GDM1 (cell line): ENCODE results near the gene RHOC.

Experiments
- DNase-seq: peaks from one replicate; lab custom pipeline; 2025; lab: John Stamatoyannopoulos, UW

The RHOC gene

DNA sequence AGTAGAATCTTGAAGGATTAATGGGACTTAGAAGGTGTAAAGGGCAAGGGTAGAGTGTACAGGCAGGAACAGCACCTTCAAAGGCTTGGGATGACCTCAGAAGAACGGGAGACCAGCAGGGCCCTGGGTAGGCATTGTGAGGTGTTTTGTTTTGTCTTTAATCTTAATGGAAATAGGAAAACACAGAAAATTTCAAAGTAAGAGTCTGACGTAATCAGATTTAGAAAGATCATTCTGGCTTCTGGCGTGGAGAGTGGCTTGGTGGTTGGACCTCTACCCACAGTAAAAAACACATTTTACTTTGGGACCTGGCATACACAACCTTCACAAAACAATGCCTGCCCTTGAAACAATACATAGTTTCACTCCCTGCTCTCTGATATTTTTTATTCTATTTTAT is 28.3 kb downstream of the RHOC start:
- no peak for DNase-seq

DNA sequence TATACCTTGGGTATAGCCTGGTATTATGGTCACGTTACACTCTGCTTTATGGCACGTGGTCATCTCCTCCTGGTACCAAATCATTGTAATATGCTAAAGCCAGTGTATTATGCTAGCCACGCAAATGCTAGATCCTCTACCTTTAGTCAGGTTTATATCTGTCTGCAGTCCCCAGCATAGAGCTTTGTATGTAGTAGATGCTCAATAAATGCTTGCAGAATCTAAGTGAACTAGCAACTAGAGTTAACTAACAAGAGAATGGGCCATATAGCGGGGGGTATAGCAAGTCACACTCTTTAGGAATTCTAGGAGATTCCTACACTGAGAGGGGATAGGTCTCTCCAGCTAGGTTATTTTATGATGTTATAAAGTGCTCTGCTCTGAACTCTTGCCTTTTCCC is 29.4 kb downstream of the RHOC start:
- DNase-seq = no peak

DNA sequence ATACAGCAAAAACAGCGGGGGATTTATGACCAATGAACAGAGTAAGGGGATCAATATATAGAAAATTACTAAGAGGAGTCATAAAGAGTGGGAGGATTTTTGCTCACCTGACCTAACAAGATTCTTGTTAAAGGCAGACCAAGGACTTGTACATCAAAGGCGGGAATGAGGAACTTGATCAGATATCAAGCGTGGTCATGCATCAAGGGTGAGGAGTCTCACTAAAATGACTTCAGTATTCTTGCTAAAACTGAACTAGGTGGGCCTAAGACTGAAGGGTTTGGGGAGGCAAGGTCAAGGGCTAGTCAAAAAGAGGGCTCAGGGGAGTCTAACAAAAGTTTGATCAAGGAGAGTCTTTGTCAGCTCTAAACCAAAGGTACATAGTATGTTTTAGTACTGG is 30.4 kb downstream of the RHOC start:
- DNase-seq = no peak

DNA sequence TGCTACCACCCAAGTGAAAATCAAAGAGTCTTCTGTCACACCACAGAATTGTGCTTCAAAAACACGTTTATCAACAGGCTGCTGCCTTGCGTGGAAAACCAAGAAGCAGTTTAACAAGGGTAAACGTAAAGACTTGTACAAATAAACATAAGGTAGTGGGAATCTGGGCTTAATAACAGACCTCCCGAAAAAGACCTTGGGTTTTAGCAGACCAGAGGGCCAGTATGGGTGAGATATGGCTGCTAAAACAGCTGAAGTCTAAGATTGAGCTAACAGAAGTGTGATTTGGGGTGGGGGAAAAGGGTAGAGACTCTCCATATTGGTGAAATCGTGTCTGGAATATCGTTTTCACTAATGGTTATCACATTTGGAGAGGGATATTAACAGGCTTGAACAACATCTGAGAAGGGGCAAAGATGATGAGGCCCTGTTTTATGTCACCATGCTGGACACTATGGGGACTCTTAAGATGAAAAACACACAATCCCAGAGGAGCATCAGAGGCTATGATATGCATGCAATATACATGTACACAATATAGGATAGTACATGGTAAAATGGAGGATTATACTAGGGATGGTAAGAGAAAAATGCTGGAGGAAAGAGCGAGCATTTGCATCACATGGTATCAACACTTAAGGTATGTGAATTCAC is 31.1 kb downstream of the RHOC start:
- no peak for DNase-seq

DNA sequence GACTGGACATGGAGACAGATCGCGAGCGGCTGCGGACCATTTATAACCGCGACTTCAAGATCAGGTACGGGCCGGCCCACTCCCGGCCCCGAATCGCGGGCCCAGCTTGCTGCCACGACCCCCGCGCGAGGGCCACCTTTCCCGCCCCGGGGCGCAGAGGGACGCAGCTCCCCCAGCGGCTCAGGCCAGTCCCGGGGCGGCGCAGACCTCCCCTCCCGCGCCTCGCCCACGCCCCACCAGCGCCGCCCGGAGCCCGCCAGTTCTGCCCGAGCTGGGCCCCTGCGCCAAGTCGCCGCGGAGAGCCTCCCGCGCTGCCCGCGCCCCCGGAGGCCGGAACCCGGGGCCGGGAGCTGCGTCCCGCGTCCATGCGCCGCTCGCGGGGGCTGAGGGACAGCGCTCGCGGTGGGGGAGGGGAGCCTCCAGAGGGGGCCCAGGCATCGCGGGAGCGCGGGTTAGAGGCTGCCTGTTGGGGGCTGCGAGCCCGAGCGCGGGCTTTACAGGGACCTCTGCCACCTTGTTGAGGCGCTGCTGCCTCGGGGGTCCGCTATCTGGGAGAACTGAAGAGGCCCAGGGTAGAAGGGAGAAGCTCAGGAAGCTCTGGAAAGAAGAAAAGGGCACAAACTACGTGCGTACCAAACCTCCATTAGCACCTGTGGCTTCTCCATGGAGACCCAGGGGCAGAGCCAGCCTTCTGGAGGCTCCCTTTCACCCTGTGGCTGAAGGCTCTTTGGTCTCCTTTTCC is 31.8 kb downstream of the RHOC start:
- no peak for DNase-seq

DNA sequence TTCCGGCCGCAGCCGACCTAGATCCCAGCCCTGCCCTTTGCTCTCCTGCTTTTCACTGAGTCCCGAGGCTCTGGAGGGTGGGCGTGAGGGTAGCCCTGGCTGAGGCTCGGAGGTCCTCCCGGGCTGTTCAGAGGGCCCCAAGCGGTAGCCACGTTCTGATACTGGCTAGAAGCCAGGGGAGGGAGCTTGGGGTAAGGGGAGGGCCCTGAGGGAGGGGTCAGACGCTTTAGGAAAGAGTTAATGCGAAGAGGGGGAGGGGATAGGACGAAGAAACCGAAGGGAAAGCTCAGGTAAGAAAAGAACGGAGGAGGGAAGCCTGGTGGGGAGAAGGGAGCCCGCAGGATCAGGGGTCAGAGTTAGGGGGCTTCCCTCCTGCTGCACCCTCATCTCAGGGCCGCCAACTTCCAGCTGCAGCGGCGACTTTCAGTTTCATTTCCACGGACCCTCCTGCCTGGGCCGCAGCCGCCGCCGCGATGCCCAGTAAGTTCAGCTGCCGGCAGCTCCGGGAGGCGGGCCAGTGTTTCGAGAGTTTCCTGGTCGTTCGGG is 32.4 kb downstream of the RHOC start, which contains the start of gene MOV10:
TSS of gene MOV10 (plus strand) at position 220 of the 546 bp plus-strand sequence. CDS start at position 474, 254 bp downstream.
- peak; percentile 65 for DNase-seq

DNA sequence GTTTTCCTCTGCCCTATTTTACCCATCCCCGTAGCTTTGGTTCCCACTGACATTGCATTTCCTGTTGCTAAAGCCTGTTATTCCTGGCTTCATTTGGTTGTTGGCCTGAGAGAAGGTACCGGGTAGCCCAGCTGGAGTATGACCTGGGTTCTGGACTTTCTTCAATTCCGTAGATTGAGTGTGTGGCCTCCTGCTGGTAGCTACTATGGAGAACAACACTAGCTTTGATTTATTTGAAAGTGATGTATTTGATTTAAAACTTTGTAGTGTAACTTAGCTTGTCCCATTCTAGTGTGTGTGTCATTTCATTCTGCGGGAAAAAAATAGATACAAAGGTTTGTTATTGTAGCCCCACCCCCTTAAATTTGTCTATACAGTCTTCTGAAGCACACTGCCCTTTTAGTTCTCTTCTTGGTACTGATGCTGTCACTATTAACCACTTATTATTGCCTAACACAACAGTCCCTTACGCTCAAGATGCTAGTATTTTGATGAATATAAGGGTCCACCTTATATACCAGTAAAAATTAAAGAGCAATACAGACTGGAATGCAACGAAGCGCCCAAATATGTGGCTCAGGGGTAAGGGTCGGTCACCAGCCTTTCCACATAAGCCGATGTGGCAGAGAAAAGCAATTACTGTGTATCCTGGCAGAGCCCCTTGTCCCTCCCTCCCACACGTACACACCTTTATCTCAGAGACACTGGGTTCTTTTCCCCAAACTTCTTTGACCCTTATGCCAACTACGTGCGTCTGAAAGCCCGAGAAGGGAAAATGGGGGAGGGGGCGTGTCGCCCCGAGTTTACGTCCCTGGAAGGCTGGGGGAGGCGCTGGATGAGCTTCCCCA is 33.1 kb downstream of the RHOC start:
- DNase-seq = no peak

DNA sequence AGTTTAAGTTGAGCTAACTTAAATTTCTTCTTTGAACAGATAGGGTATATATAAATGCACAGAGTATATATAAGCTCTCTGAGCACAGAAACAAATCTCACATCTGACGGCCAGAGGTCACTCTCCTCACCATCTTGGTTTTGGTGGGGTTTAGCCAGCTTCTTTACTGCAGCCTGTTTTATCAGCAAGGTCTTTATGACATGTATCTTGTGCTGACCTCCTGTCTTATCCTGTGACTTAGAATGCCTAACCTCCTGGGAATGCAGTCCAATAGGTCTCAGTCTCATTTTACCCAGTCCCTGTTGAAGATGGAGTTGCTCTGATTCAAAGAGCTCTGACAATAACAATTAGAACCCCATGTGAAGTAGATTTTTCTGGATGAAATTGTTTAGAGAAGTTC is 34.1 kb downstream of the RHOC start:
- DNase-seq = no peak

DNA sequence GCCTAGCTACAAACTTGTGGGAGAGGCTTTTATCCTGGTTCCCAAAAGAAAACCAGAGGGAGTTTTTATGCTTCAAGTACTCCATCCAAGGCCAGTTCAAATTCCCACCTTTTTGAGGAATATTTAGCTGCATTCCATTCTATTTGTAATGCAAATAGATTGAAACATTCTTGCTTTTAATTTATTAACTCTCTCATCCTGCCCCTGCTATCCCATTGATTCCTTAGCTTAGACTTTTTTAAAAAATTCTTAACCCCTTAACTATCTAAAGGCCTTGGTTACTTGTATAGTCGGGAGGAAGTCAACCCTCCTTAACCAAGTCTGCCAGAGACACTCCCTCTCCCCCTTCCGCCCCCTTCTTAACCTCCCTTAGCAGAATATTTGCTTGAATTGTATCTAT is 34.9 kb downstream of the RHOC start:
- no peak for DNase-seq

DNA sequence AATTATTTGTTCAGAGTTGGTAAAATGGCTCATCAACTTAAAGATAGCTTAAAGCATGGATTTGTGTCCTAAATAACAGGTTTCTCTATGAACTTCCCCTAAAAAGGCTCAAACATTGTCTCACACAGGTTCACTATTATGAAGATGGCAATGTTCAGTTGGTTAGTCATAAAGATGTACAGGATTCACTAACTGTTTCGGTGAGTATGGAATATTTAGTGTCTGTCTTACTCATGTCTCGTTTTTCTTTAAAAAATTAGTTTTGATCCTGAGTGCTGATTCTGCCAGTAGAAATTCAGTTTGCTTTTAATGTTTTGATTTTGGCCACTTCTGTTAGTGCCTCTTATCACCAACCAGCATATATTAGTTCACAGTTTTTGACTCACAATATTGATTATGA is 40.0 kb downstream of the RHOC start:
- no peak for DNase-seq

DNA sequence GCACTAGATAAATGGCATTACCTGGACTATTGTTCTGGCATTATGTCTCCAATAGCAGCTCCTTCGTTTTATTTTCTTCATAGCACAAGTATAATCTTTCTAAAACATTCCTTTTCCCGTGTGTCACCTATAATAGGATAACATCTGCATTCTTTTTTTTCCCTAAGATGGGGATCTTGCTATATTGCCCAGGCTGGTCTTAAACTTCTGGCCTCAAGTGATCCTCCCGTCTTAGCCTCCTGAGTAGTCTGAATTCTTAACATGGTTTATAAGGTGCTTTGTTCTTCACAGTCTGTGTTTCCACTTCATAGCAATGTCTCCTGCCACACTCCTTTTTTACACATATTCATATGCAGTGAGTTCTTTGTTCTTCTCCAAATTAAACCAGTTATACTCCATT is 41.1 kb downstream of the RHOC start:
- no peak for DNase-seq

DNA sequence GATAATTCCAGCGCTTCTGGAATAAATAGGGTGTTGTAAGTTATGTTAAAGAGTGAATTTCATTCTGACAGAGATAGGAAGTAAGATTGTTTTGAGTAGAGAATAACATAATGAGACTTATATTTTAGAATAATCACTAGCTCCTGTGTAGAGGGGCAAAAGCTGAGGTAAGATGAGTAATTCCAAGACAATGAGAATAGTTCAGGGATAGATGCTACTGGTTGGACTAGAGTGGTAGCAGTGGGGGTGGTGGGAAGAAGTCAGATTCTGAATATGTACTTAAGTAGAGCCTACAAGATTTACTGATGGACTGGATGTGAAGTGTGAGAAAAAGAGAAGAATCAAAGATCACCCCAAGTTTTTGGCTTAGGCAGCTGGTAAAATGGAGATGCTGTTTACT is 55.7 kb downstream of the RHOC start:
- no peak for DNase-seq
